Measurements from ENCODE around the gene YIF1A.

DNA sequence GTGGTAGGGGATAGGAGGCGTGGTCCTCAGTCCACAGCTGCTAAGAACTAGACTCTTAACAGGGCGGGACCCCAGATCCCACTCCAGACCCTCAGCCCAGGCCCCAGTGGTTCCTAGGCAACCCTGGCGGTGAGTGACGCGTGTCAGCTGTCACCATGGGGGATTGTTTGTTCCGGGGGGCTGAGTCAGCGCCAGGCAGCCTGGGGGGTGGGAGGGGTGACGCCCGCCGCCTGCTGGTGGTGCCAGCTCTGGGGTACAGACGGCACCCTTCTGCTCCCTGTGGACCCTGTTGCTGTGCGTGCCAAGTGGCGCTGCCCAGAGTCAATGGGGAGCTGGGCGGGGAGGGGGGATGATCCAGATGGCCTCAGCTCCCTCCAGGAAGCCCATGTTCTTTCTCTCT is 8.5 kb downstream of the YIF1A start:
- TF ChIP-seq, protein P1, sequence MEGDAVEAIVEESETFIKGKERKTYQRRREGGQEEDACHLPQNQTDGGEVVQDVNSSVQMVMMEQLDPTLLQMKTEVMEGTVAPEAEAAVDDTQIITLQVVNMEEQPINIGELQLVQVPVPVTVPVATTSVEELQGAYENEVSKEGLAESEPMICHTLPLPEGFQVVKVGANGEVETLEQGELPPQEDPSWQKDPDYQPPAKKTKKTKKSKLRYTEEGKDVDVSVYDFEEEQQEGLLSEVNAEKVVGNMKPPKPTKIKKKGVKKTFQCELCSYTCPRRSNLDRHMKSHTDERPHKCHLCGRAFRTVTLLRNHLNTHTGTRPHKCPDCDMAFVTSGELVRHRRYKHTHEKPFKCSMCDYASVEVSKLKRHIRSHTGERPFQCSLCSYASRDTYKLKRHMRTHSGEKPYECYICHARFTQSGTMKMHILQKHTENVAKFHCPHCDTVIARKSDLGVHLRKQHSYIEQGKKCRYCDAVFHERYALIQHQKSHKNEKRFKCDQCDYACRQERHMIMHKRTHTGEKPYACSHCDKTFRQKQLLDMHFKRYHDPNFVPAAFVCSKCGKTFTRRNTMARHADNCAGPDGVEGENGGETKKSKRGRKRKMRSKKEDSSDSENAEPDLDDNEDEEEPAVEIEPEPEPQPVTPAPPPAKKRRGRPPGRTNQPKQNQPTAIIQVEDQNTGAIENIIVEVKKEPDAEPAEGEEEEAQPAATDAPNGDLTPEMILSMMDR (IDR thresholded peaks at IDR 0.05) = no peak
- TF ChIP-seq EP300 (IDR thresholded peaks at IDR 0.05) = no peak

All from stomach (tissue), 4 donors.